Endothelial cell (in vitro differentiated cells): ENCODE results near the gene SFMBT2. TPM values are rescaled to one million over a fixed set of nuclear protein-coding genes. Genes with fewer than 3 reads are reported as not detected.

Source experiments
- DNase-seq: peaks from one replicate; pipeline ENCODE4 v3.0.0; 2021; ENCODE audit warnings: low spot score
- H3K27ac Mint-ChIP-seq: one replicate; pipeline ENCODE4 v1.8.0; 2021; ENCODE audit warnings: mixed read lengths, inconsistent platforms; ENCODE audit not compliant: unreplicated experiment
- H3K27me3 Mint-ChIP-seq: one replicate; pipeline ENCODE4 v1.8.0; 2021; ENCODE audit warnings: mild to moderate bottlenecking, moderate library complexity, mixed read lengths, inconsistent platforms; ENCODE audit not compliant: unreplicated experiment
- H3K36me3 Mint-ChIP-seq: one replicate; pipeline ENCODE4 v1.8.0; 2021; ENCODE audit warnings: mild to moderate bottlenecking, low read depth, mixed read lengths, inconsistent platforms; ENCODE audit not compliant: unreplicated experiment
- H3K4me1 Mint-ChIP-seq: one replicate; pipeline ENCODE4 v1.8.0; 2021; ENCODE audit warnings: mild to moderate bottlenecking, mixed read lengths, inconsistent platforms; ENCODE audit not compliant: unreplicated experiment
- H3K4me3 Mint-ChIP-seq: one replicate; pipeline ENCODE4 v1.8.0; 2021; ENCODE audit warnings: mild to moderate bottlenecking, mixed read lengths, inconsistent platforms; ENCODE audit not compliant: unreplicated experiment
- H3K9me3 Mint-ChIP-seq: one replicate; pipeline ENCODE4 v1.8.0; 2021; ENCODE audit warnings: mixed read lengths, inconsistent platforms; ENCODE audit not compliant: unreplicated experiment
- CTCF ChIP-seq: fragments of 200-600 bp; sonication (generic); IDR thresholded peaks from one replicate; pipeline ENCODE4 v1.5.0; 2021; ENCODE audit warnings: antibody characterized with exemption; ENCODE audit not compliant: unreplicated experiment
- total RNA-seq: library from RNA; stranded (reverse); fragmentation: NEBNext Ultra II Directional; extraction: Animal tissue kit (Norgen Biotek cat#: 25700); gene quantifications from one replicate; pipeline ENCODE4 v1.2.1, GENCODE V29; 2021; ENCODE audit not compliant: unreplicated experiment

Gene SFMBT2
- total RNA-seq, 1 donor from 2014 or later, result 16.0 TPM

GRCh38 chr10:7179536-7179935 lies 231.3 kb downstream of the SFMBT2 start:
- no peak overlapping the region for H3K27ac Mint-ChIP-seq
- peaks cover 49% of the 10 kb centered on the region for H3K36me3 Mint-ChIP-seq
- no peaks in the 10 kb centered on the region for H3K27me3 Mint-ChIP-seq
- TF ChIP-seq CTCF, result no peak
- H3K9me3 Mint-ChIP-seq, result peaks cover 5% of the 10 kb centered on the region
- no peak for DNase-seq
- H3K4me1 Mint-ChIP-seq, result no peaks in the 10 kb centered on the region
- H3K4me3 Mint-ChIP-seq, result no peak overlapping the region

- Mint-ChIP-seq H3K4me1 (peaks cover 3% of the 10 kb centered on the region), H3K4me3 (no peak overlapping the region), H3K27me3 (peaks cover 3% of the 10 kb centered on the region), H3K27ac (no peak overlapping the region), H3K9me3 (peaks cover 5% of the 10 kb centered on the region), H3K36me3 (peaks cover 61% of the 10 kb centered on the region)
- DNase-seq, result no peak
- TF ChIP-seq CTCF, result no peak
Observed at GRCh38 chr10:7173948-7174347, 236.9 kb downstream of the SFMBT2 start.

- H3K4me1 Mint-ChIP-seq, result peaks cover 5% of the 10 kb centered on the region
Observed at GRCh38 chr10:7171825-7172224, 239.0 kb downstream of the SFMBT2 start.

GRCh38 chr10:7170626-7171322 lies 240.1 kb downstream of the SFMBT2 start:
- H3K27ac Mint-ChIP-seq, result no peak overlapping the region
- H3K4me1 Mint-ChIP-seq, result peaks cover 5% of the 10 kb centered on the region
- TF ChIP-seq CTCF, result no peak
- no peak overlapping the region for H3K4me3 Mint-ChIP-seq
- DNase-seq, result no peak
- H3K27me3 Mint-ChIP-seq, result peaks cover 3% of the 10 kb centered on the region
- H3K36me3 Mint-ChIP-seq, result peaks cover 40% of the 10 kb centered on the region
- H3K9me3 Mint-ChIP-seq, result peaks cover 3% of the 10 kb centered on the region

More at GRCh38 chr10:7171825-7172224, 239.0 kb downstream of the SFMBT2 start:
- H3K36me3 Mint-ChIP-seq, result peaks cover 49% of the 10 kb centered on the region
- no peak for DNase-seq
- H3K27me3 Mint-ChIP-seq, result peaks cover 3% of the 10 kb centered on the region
- H3K4me3 Mint-ChIP-seq, result no peak overlapping the region
- TF ChIP-seq CTCF, result no peak
- H3K27ac Mint-ChIP-seq, result no peak overlapping the region
- peaks cover 5% of the 10 kb centered on the region for H3K9me3 Mint-ChIP-seq

- Mint-ChIP-seq H3K4me1 (peaks cover 5% of the 10 kb centered on the region), H3K9me3 (no peaks in the 10 kb centered on the region), H3K36me3 (peaks cover 25% of the 10 kb centered on the region), H3K4me3 (no peak overlapping the region), H3K27ac (no peak overlapping the region), H3K27me3 (peaks cover 3% of the 10 kb centered on the region)
- DNase-seq, result no peak
- TF ChIP-seq CTCF, result no peak
Observed at GRCh38 chr10:7168414-7168813, 242.4 kb downstream of the SFMBT2 start.
